SU-DHL-6 (cell line): Measurements from ENCODE around the gene RSPRY1.

Experiments
- H2AFZ ChIP-seq: fragments of 200-600 bp; sonication (generic); 2 replicates; pipeline ENCODE4 v1.6.1; 2014; ENCODE audit warnings: low read depth, mild to moderate bottlenecking, moderate library complexity, mixed read lengths, antibody characterized with exemption, low read length; ENCODE audit not compliant: severe bottlenecking
- H3F3A ChIP-seq: fragments of 200-600 bp; shearing (Covaris generic); 2 replicates; pipeline ENCODE4 v1.6.0; 2016; ENCODE audit warnings: antibody characterized with exemption, mild to moderate bottlenecking; ENCODE audit not compliant: insufficient read depth
- H3K27ac ChIP-seq: fragments of 200-600 bp; sonication (generic); 2 replicates; pipeline ENCODE4 v1.5.1; 2016; ENCODE audit warnings: low read depth, mild to moderate bottlenecking, low read length, moderate library complexity, mixed read lengths
- H3K27me3 ChIP-seq: fragments of 200-600 bp; sonication (generic), shearing (Covaris generic); 2 replicates; pipeline ENCODE4 v1.6.0; 2014; ENCODE audit warnings: mild to moderate bottlenecking, low read length
- H3K36me3 ChIP-seq: fragments of 200-600 bp; sonication (generic); 2 replicates; pipeline ENCODE4 v1.6.1; 2014; ENCODE audit warnings: mild to moderate bottlenecking, low read length, mixed read lengths
- H3K4me2 ChIP-seq: fragments of 300-600, 200-600 bp; shearing (Covaris generic), sonication (generic); 2 replicates; pipeline ENCODE4 v1.6.0; 2014; ENCODE audit warnings: low read length, low read depth, mild to moderate bottlenecking; ENCODE audit not compliant: poor library complexity, severe bottlenecking
- H3K4me3 ChIP-seq: fragments of 200-600 bp; sonication (generic); 2 replicates; pipeline ENCODE4 v1.5.1; 2014; ENCODE audit warnings: antibody characterized with exemption, low read length, mild to moderate bottlenecking, mixed read lengths; ENCODE audit not compliant: insufficient read depth, poor library complexity, severe bottlenecking
- H3K79me2 ChIP-seq: fragments of 200-600 bp; sonication (generic); 2 replicates; pipeline ENCODE4 v1.6.1; 2014; ENCODE audit warnings: mild to moderate bottlenecking, low read length, moderate library complexity; ENCODE audit not compliant: insufficient read depth
- H3K9ac ChIP-seq: fragments of 200-600 bp; sonication (generic); 2 replicates; pipeline ENCODE4 v1.7.0; 2014; ENCODE audit warnings: mild to moderate bottlenecking, low read length
- H3K9me2 ChIP-seq: fragments of 200-600 bp; sonication (generic); replicated peaks from 2 replicates; pipeline ENCODE4 v1.6.1; 2014; ENCODE audit warnings: low read length; ENCODE audit not compliant: insufficient read depth
- H3K9me3 ChIP-seq: fragments of 200-600 bp; sonication (generic); 2 replicates; pipeline ENCODE4 v1.6.1; 2014; ENCODE audit warnings: low read length, mixed read lengths; ENCODE audit not compliant: insufficient read depth
- H4K20me1 ChIP-seq: fragments of 200-600 bp; sonication (generic); 2 replicates; pipeline ENCODE4 v1.6.1; 2014; ENCODE audit warnings: low read depth, mild to moderate bottlenecking, antibody characterized with exemption, low read length, moderate library complexity, mixed read lengths
- EZH2phosphoT487 ChIP-seq: fragments of 200-600 bp; sonication (generic), shearing (Covaris generic); conservative IDR thresholded peaks from 2 replicates; pipeline ENCODE4 v1.6.1; 2018; ENCODE audit warnings: mild to moderate bottlenecking, antibody characterized with exemption, low read length, moderate library complexity, mixed read lengths
- TF ChIP-seq, protein P1 (sequence below): fragments of 200-600 bp; sonication (generic); IDR thresholded peaks from one replicate; pipeline ENCODE4 v1.5.1; 2017; ENCODE audit warnings: antibody characterized with exemption, mild to moderate bottlenecking, low read length, moderate library complexity; ENCODE audit not compliant: insufficient read depth, poor library complexity, severe bottlenecking

The RSPRY1 gene

DNA sequence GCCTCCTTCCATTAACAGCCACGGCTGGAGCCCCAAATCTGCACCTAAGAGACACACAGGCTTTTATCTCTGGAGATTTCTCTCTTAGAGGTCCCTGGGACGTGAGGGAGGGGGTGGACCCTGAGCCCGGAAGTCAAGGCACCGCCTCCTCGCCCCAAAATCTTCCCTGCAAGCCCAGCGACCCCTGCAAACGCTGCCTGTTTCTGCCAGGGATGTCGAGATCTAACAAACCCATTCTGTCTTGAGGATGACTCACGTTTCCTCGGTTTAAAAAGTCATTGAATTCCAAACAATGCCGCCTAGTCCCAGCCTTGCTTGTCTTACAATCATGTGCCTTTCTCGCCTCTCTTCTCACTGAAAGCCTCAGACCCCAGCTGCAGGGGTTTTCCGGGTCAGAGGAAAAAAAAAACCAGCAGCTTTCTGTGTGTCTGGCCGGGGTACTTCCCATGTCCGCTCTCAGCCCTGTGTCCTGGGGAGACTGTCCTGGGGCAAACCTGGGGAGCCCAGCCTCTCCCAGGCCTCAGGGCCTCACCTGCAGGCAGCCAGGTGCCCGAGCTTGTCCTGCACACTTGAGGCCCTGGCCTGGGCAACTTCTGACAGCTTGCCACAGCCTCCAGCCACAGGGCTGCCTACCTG, 74.3 kb downstream of the RSPRY1 start:
- no peaks in the 10 kb centered on the region for H3K9me2 ChIP-seq
- peak overlapping the region; percentile 9 for H3K4me2 ChIP-seq
- no peaks in the 10 kb centered on the region for H3K36me3 ChIP-seq
- TF ChIP-seq, protein P1, sequence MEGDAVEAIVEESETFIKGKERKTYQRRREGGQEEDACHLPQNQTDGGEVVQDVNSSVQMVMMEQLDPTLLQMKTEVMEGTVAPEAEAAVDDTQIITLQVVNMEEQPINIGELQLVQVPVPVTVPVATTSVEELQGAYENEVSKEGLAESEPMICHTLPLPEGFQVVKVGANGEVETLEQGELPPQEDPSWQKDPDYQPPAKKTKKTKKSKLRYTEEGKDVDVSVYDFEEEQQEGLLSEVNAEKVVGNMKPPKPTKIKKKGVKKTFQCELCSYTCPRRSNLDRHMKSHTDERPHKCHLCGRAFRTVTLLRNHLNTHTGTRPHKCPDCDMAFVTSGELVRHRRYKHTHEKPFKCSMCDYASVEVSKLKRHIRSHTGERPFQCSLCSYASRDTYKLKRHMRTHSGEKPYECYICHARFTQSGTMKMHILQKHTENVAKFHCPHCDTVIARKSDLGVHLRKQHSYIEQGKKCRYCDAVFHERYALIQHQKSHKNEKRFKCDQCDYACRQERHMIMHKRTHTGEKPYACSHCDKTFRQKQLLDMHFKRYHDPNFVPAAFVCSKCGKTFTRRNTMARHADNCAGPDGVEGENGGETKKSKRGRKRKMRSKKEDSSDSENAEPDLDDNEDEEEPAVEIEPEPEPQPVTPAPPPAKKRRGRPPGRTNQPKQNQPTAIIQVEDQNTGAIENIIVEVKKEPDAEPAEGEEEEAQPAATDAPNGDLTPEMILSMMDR, result no peak
- H3F3A ChIP-seq, result no peaks in the 10 kb centered on the region
- H3K4me3 ChIP-seq, result no peak overlapping the region
- H4K20me1 ChIP-seq, result no peaks in the 10 kb centered on the region
- H3K79me2 ChIP-seq, result no peaks in the 10 kb centered on the region
- H3K9ac ChIP-seq, result 0 out of 2 replicates have a peak overlapping the region, but pooled peaks have one; percentile 14
- no peaks in the 10 kb centered on the region for H3K9me3 ChIP-seq
- peak overlapping the region; percentile 80 for H2AFZ ChIP-seq
- no peak overlapping the region for H3K27ac ChIP-seq
- no peaks in the 10 kb centered on the region for H3K27me3 ChIP-seq

DNA sequence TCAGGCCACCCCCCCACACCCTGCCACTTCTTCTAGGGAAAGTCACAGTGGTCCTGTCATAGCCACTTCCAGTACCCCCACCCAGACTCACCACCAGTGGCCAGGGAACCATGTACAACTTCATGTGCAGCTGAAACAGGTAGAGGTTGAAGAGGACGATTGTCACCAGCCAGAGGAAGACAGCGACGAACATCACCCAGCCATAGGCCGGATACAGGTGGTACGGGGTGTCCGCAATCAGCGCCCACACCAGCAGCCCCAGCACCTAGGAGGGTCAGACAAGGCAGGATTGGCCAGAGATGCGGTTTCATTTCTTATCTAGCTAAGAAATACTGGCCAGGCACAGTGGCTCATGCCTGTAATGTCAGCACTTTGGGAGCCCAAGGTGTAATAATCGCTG, 75.7 kb downstream of the RSPRY1 start:
- Histone ChIP-seq H3K9me3 (no peaks in the 10 kb centered on the region), H3K4me3 (no peak overlapping the region), H3K79me2 (no peaks in the 10 kb centered on the region), H3K27ac (no peak overlapping the region), H3K4me2 (no peak overlapping the region), H3K36me3 (no peaks in the 10 kb centered on the region), H3K9me2 (no peaks in the 10 kb centered on the region), H3K27me3 (no peaks in the 10 kb centered on the region), H2AFZ (no peak overlapping the region), H3K9ac (no peak overlapping the region), H3F3A (no peaks in the 10 kb centered on the region), H4K20me1 (no peaks in the 10 kb centered on the region)
- TF ChIP-seq, protein P1, result no peak
- TF ChIP-seq EZH2phosphoT487, result no peak

DNA sequence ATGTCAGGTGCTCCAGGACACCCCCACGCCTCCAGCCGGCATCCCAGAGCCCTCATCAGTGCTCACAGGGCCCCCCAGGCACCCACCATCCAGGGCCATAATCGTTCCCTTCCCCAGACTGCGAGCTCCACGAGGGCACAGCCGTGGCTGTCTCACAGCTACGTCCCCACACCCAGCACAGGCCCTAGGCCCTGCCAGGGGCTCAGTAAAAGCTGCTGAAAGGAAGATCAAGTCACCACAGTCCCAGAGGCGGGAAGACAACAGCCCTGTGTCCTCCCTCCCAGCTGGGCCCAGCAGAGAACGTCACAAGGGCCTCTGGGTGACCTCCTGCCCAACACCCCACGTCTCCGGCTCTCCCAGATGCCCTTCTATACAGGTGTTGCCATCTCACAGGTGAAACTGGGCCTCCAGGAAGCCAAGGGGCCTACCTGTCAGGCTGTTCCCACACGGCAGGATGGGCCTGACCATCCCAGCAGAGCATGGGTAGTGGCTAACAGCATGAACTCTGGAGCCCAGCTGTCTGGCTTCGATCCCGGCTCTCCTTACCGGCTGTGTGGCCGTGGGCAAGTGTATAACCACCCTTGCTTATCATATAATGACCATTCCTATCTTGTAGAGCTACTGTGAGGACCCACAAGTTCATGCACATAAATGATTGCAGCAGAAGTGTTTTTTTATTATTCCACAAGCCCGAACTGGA, 76.9 kb downstream of the RSPRY1 start:
- H2AFZ ChIP-seq, result no peak overlapping the region
- H3K36me3 ChIP-seq, result no peaks in the 10 kb centered on the region
- H4K20me1 ChIP-seq, result no peaks in the 10 kb centered on the region
- no peak overlapping the region for H3K27ac ChIP-seq
- H3K9me2 ChIP-seq, result no peaks in the 10 kb centered on the region
- TF ChIP-seq, protein P1, result no peak
- no peaks in the 10 kb centered on the region for H3K79me2 ChIP-seq
- H3K9ac ChIP-seq, result no peak overlapping the region
- no peak overlapping the region for H3K4me2 ChIP-seq
- no peaks in the 10 kb centered on the region for H3K27me3 ChIP-seq
- H3K9me3 ChIP-seq, result no peaks in the 10 kb centered on the region
- H3F3A ChIP-seq, result no peaks in the 10 kb centered on the region
- no peak overlapping the region for H3K4me3 ChIP-seq
